Kidney (tissue), 14 donors: Measurements from ENCODE around the gene ITPR2. TPM values are rescaled to one million over a fixed set of nuclear protein-coding genes. Genes with fewer than 3 reads are reported as not detected.
"Not testable (repeated sequence)": the region's sequence is repeated elsewhere in the genome, so short reads cannot be mapped to it uniquely, and the experiment has no call there.

ENCODE experiments used
- DNase-seq, 5 donors: peaks; one replicate each; pipeline ENCODE4 v3.0.0-alpha.2; 2013 to 2020
- FAIRE-seq: peaks from 2 replicates; lab custom pipeline; 2012; peaks lifted over from hg19 to GRCh38; lab: Jason Lieb, UNC
- H3K27ac ChIP-seq, 2 donors: one replicate each; pipeline ENCODE4 v1.7.0; 2013; ENCODE audit warnings: low read depth in 2 of 2, low read length in 2 of 2, inconsistent platforms in 1 of 2
- H3K27me3 ChIP-seq: one replicate; pipeline ENCODE4 v1.7.1; 2013; ENCODE audit warnings: low read length, inconsistent platforms; ENCODE audit not compliant: control insufficient read depth, insufficient read depth
- H3K36me3 ChIP-seq, 3 donors: one replicate each; pipeline versions ENCODE4 v1.7.0 to v1.7.1; 2013; ENCODE audit warnings: low read length in 3 of 3, control low read depth in 1 of 3, inconsistent platforms in 1 of 3; ENCODE audit not compliant: insufficient read depth in 3 of 3, control insufficient read depth in 2 of 3
- H3K4me1 ChIP-seq, 3 donors: one replicate each; pipeline versions ENCODE4 v1.7.0 to v1.7.1; 2013; ENCODE audit warnings: low read length in 3 of 3, inconsistent platforms in 1 of 3, low read depth in 1 of 3; ENCODE audit not compliant: control insufficient read depth in 2 of 3, insufficient read depth in 2 of 3
- H3K4me3 ChIP-seq, 3 donors: one replicate each; pipeline versions ENCODE4 v1.7.0 to v1.8.1; 2013; ENCODE audit warnings: low read length in 3 of 3, control low read depth in 1 of 3, inconsistent platforms in 1 of 3
- H3K9ac ChIP-seq, 3 donors: one replicate each; pipeline versions ENCODE4 v1.7.0 to v1.7.1; 2013; ENCODE audit warnings: low read length in 3 of 3, control low read depth in 1 of 3, inconsistent platforms in 1 of 3
- H3K9me3 ChIP-seq, 3 donors: one replicate each; pipeline versions ENCODE4 v1.7.0 to v1.7.1; 2013; ENCODE audit warnings: low read length in 3 of 3, control low read depth in 1 of 3, inconsistent platforms in 1 of 3; ENCODE audit not compliant: control insufficient read depth in 2 of 3, insufficient read depth in 1 of 3
- CTCF ChIP-seq: IDR thresholded peaks from 3 replicates; pipeline ENCODE4 v1.5.1; 2012; ENCODE audit warnings: mild to moderate bottlenecking, moderate library complexity, borderline replicate concordance; ENCODE audit not compliant: insufficient read depth; ENCODE audit errors: extremely low read depth
- intact Hi-C: fragments of 100-400 bp; cut with DNase I; formaldehyde crosslinking; loops from one replicate; pipeline ENCODE4 v1.11.1; 2022
- polyA plus RNA-seq: library from polyadenylated mRNA; stranded (reverse); fragments of 350-450 nt; fragmentation: Illumina TruSeq; extraction: RNeasy Lipid Tissue Mini Kit (QIAGEN cat#74804); gene quantifications from one replicate; pipeline ENCODE4 v1.2.3, GENCODE V29; 2014; ENCODE audit warnings: low read depth, low replicate concordance; ENCODE audit not compliant: insufficient read depth
- total RNA-seq: library from RNA; stranded (reverse); fragmentation: NEBNext Ultra II Directional; extraction: Animal tissue kit (Norgen Biotek cat#: 25700); gene quantifications from one replicate; pipeline ENCODE4 v1.2.1, GENCODE V29; 2021
- donor health status: control.
- donor health status: control.
- donor health status: control.
- donor health status: control.
- donor health status: control.
- donor health status: DM: yes; HTN: yes; CAD: no.
- donor health status: Normal renal cell carcinoma (clear cell type).

ITPR2 gene
- total and polyA plus RNA-seq, 2 donors from 2014 or later, result 5.7 to 56.9 TPM

- intact Hi-C loops, result no loop called here
- DNase-seq, result no peak
- H3K27ac ChIP-seq, result no peak overlapping the region
- peaks cover 0 to 24% (median 5%) of the 10 kb centered on the region in 3 donors for H3K4me1 ChIP-seq
- no peak overlapping the region for H3K4me3 ChIP-seq
- no peaks in the 10 kb centered on the region for H3K9me3 ChIP-seq
- H3K9ac ChIP-seq, result no peak overlapping the region
- H3K27me3 ChIP-seq, result no peaks in the 10 kb centered on the region
- H3K36me3 ChIP-seq, result no peaks in the 10 kb centered on the region
- TF ChIP-seq CTCF, result no peak
- FAIRE-seq, result no peak
These were observed 100.7 kb downstream of the ITPR2 start for GRCh38 chr12:26732005-26732908.

GRCh38 chr12:26730481-26731350, 102.3 kb downstream of the ITPR2 start:
- H3K4me3 ChIP-seq, result no peak overlapping the region
- no peak overlapping the region for H3K9ac ChIP-seq
- intact Hi-C loops, result no loop called here
- H3K9me3 ChIP-seq, result no peaks in the 10 kb centered on the region
- H3K27me3 ChIP-seq, result no peaks in the 10 kb centered on the region
- no peak for TF ChIP-seq CTCF
- no peak for DNase-seq
- H3K36me3 ChIP-seq, result no peaks in the 10 kb centered on the region
- H3K4me1 ChIP-seq, result peaks cover 0 to 24% (median 4%) of the 10 kb centered on the region in 3 donors
- FAIRE-seq, result no peak
- H3K27ac ChIP-seq, result no peak overlapping the region

GRCh38 chr12:26729137-26729671, 103.8 kb downstream of the ITPR2 start:
- FAIRE-seq, DNase-seq, H3K9me3 ChIP-seq, H3K27ac ChIP-seq, H3K36me3 ChIP-seq, H3K27me3 ChIP-seq, H3K4me3 ChIP-seq, H3K9ac ChIP-seq, intact Hi-C loops: not testable (repeated sequence)
- H3K4me1 ChIP-seq, result peaks cover 0 to 19% (median 0%) of the 10 kb centered on the region in 3 donors
